ENCODE results near the gene CELF4. TPM values are rescaled to one million over a fixed set of nuclear protein-coding genes. Genes with fewer than 3 reads are reported as not detected.

Gene CELF4
- total RNA-seq, 2 donors from 2014 or later, result 3.3 to 4.7 TPM

DNA sequence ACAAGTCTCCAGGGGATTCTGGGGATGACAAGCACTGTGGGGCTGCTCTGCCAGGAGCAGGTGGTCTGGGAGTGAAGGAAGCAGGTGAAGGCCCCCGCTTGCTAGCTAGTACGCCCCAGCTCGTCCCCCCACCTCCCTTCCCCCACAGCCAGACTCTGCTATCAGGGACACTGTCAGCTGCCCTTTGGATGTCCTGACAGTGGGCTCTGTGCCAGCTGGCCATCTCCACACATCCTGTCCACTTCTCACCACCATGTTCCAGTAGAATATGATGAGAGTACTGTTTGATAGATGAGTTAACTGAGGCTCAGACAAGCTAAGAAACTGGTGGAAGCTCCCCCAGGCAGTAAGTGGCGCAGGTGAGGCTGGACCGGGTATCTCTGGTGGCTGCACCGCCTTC lies 276.2 kb downstream of the CELF4 start:
- Histone ChIP-seq H3K27me3 (no peaks in the 10 kb centered on the region), H3K4me1 (no peaks in the 10 kb centered on the region), H3K27ac (no peak overlapping the region), H3K4me3 (no peak overlapping the region), H3K36me3 (replicated peaks in 1 of 2; ENCODE audit: insufficient read depth in 1 of 2, low read depth in 2 of 2) (no peaks in the 10 kb centered on the region), H3K9me3 (no peaks in the 10 kb centered on the region)
- intact Hi-C loops (cut with DNase I), result no loop called here
- no peak for DNase-seq
- WGBS, 2 donors, result 48 to 74% methylated on average over 3 to 6 of the region's 6 CpGs
- TF ChIP-seq, protein P1, sequence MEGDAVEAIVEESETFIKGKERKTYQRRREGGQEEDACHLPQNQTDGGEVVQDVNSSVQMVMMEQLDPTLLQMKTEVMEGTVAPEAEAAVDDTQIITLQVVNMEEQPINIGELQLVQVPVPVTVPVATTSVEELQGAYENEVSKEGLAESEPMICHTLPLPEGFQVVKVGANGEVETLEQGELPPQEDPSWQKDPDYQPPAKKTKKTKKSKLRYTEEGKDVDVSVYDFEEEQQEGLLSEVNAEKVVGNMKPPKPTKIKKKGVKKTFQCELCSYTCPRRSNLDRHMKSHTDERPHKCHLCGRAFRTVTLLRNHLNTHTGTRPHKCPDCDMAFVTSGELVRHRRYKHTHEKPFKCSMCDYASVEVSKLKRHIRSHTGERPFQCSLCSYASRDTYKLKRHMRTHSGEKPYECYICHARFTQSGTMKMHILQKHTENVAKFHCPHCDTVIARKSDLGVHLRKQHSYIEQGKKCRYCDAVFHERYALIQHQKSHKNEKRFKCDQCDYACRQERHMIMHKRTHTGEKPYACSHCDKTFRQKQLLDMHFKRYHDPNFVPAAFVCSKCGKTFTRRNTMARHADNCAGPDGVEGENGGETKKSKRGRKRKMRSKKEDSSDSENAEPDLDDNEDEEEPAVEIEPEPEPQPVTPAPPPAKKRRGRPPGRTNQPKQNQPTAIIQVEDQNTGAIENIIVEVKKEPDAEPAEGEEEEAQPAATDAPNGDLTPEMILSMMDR (IDR thresholded peaks at IDR 0.05), result no peak
- no peak for TF ChIP-seq POLR2A (IDR thresholded peaks at IDR 0.05)
- no peak for ATAC-seq

DNA sequence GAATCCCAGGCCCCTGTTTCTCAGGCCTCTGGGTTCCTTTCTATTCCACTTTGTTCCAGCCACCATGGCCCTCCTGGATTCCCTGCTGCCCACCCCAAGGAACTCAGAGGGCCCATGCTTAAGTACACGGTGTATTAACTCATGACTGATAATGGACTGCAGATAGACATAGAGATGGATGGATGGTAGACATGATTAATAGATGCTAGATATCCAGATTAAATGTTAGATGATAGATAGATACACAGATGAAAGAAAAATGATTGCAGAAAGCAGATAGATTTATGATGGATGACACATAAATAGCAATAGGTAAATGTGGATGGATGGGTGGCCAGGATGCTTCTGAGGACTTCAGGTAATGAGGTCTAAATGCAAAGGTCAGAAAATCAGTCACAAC lies 278.0 kb downstream of the CELF4 start:
- no peak overlapping the region for H3K27ac ChIP-seq
- intact Hi-C loops (cut with DNase I), result no loop called here
- 14 to 26% methylated on average over 1 of the region's 1 CpG for whole genome bisulfite sequencing, 2 donors
- DNase-seq (no peak), ATAC-seq (no peak)
- H3K4me1 ChIP-seq, result no peaks in the 10 kb centered on the region
- no peak overlapping the region for H3K4me3 ChIP-seq
- H3K36me3 ChIP-seq (replicated peaks in 1 of 2; ENCODE audit: insufficient read depth in 1 of 2, low read depth in 2 of 2), result no peaks in the 10 kb centered on the region
- TF ChIP-seq POLR2A (IDR thresholded peaks at IDR 0.05), result no peak
- TF ChIP-seq, protein P1 (IDR thresholded peaks at IDR 0.05), result no peak
- no peaks in the 10 kb centered on the region for H3K9me3 ChIP-seq
- H3K27me3 ChIP-seq, result no peaks in the 10 kb centered on the region

GRCh38 chr18:37286801-37287200 lies 278.8 kb downstream of the CELF4 start:
- Histone ChIP-seq H3K4me1 (no peaks in the 10 kb centered on the region), H3K27me3 (no peaks in the 10 kb centered on the region), H3K36me3 (replicated peaks in 1 of 2; ENCODE audit: insufficient read depth in 1 of 2, low read depth in 2 of 2) (no peaks in the 10 kb centered on the region), H3K4me3 (no peak overlapping the region), H3K9me3 (no peaks in the 10 kb centered on the region), H3K27ac (no peak overlapping the region)
- no peak for TF ChIP-seq POLR2A (IDR thresholded peaks at IDR 0.05)
- TF ChIP-seq, protein P1 (IDR thresholded peaks at IDR 0.05), result no peak
- 69 to 87% methylated on average over 3 to 9 of the region's 9 CpGs for WGBS, 2 donors
- DNase-seq (no peak), ATAC-seq (no peak)
- intact Hi-C loops (cut with DNase I), result no loop called here

GRCh38 chr18:37285825-37286224 lies 279.8 kb downstream of the CELF4 start:
- Histone ChIP-seq H3K36me3 (replicated peaks in 1 of 2; ENCODE audit: insufficient read depth in 1 of 2, low read depth in 2 of 2) (no peaks in the 10 kb centered on the region), H3K27ac (no peak overlapping the region), H3K27me3 (no peaks in the 10 kb centered on the region), H3K4me3 (no peak overlapping the region), H3K9me3 (no peaks in the 10 kb centered on the region), H3K4me1 (no peaks in the 10 kb centered on the region)
- ATAC-seq (no peak), DNase-seq (no peak)
- WGBS, 2 donors, result 63 to 78% methylated on average over 12 of the region's 12 CpGs
- intact Hi-C loops (cut with DNase I), result no loop called here
- TF ChIP-seq, protein P1 (IDR thresholded peaks at IDR 0.05), result no peak

DNA sequence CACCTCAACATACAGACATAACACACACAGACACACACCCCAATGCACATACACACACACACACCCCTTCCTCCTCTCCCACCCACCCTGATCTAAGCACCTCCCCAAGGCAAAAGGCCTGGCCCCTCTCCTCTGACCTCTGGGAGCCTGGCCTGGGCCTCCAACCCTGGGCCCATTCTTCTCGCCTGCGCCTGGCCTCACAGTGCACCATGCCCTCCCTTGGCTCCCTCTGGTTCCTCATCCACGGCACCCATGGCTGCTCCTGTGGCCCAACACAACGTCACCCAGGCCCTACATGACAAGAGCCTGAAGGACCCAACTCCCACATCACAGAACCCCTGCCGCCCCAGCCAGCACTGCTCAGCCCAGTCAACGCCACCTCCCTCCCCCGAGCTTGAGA lies 281.3 kb downstream of the CELF4 start:
- H3K4me1 ChIP-seq, result no peaks in the 10 kb centered on the region
- no peaks in the 10 kb centered on the region for H3K9me3 ChIP-seq
- ATAC-seq (no peak), DNase-seq (no peak)
- TF ChIP-seq POLR2A (IDR thresholded peaks at IDR 0.05), result no peak
- TF ChIP-seq, protein P1 (IDR thresholded peaks at IDR 0.05), result no peak
- WGBS, 2 donors, result 86 to 91% methylated on average over 7 of the region's 7 CpGs
- intact Hi-C loops (cut with DNase I), result no loop called here
- no peak overlapping the region for H3K4me3 ChIP-seq
- H3K27me3 ChIP-seq, result no peaks in the 10 kb centered on the region
- no peaks in the 10 kb centered on the region for H3K36me3 ChIP-seq (replicated peaks in 1 of 2; ENCODE audit: insufficient read depth in 1 of 2, low read depth in 2 of 2)
- H3K27ac ChIP-seq, result no peak overlapping the region

All from body of pancreas (tissue), 4 donors.